Measurements from ENCODE around the gene TBL3. TPM values are rescaled to one million over a fixed set of nuclear protein-coding genes. Genes with fewer than 3 reads are reported as not detected.

The TBL3 gene
- total and polyA plus RNA-seq, 9 of the 15 experiments (the other 6 are each of a cell fraction or from before 2014, with no cell fraction given), result 0.97 to 117 (median 24.5) TPM

GRCh38 chr16:1993731-1994131 lies 21.9 kb downstream of the TBL3 start (continued):
- TF ChIP-seq CBFA2T3 (IDR thresholded peaks at IDR 0.05), result no peak
- TF ChIP-seq CXXC5 (CRISPR knock-in tag; IDR thresholded peaks at IDR 0.05), result peak; percentile 41; the same call in 1 of the 2 replicates
- TF ChIP-seq, protein P1, sequence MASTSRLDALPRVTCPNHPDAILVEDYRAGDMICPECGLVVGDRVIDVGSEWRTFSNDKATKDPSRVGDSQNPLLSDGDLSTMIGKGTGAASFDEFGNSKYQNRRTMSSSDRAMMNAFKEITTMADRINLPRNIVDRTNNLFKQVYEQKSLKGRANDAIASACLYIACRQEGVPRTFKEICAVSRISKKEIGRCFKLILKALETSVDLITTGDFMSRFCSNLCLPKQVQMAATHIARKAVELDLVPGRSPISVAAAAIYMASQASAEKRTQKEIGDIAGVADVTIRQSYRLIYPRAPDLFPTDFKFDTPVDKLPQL (IDR thresholded peaks at IDR 0.05; ENCODE audit: extremely low read depth, insufficient read length), result no peak
- no peak for TF ChIP-seq SMAD1 (IDR thresholded peaks at IDR 0.05; ENCODE audit: low read depth, low read length, partially characterized antibody)
- TF ChIP-seq, protein P2, sequence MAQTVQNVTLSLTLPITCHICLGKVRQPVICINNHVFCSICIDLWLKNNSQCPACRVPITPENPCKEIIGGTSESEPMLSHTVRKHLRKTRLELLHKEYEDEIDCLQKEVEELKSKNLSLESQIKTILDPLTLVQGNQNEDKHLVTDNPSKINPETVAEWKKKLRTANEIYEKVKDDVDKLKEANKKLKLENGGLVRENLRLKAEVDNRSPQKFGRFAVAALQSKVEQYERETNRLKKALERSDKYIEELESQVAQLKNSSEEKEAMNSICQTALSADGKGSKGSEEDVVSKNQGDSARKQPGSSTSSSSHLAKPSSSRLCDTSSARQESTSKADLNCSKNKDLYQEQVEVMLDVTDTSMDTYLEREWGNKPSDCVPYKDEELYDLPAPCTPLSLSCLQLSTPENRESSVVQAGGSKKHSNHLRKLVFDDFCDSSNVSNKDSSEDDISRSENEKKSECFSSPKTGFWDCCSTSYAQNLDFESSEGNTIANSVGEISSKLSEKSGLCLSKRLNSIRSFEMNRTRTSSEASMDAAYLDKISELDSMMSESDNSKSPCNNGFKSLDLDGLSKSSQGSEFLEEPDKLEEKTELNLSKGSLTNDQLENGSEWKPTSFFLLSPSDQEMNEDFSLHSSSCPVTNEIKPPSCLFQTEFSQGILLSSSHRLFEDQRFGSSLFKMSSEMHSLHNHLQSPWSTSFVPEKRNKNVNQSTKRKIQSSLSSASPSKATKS (CRISPR knock-in tag; IDR thresholded peaks at IDR 0.05), result no peak
- no peak for TF ChIP-seq MGA (IDR thresholded peaks at IDR 0.05)
- TF ChIP-seq, protein P3, sequence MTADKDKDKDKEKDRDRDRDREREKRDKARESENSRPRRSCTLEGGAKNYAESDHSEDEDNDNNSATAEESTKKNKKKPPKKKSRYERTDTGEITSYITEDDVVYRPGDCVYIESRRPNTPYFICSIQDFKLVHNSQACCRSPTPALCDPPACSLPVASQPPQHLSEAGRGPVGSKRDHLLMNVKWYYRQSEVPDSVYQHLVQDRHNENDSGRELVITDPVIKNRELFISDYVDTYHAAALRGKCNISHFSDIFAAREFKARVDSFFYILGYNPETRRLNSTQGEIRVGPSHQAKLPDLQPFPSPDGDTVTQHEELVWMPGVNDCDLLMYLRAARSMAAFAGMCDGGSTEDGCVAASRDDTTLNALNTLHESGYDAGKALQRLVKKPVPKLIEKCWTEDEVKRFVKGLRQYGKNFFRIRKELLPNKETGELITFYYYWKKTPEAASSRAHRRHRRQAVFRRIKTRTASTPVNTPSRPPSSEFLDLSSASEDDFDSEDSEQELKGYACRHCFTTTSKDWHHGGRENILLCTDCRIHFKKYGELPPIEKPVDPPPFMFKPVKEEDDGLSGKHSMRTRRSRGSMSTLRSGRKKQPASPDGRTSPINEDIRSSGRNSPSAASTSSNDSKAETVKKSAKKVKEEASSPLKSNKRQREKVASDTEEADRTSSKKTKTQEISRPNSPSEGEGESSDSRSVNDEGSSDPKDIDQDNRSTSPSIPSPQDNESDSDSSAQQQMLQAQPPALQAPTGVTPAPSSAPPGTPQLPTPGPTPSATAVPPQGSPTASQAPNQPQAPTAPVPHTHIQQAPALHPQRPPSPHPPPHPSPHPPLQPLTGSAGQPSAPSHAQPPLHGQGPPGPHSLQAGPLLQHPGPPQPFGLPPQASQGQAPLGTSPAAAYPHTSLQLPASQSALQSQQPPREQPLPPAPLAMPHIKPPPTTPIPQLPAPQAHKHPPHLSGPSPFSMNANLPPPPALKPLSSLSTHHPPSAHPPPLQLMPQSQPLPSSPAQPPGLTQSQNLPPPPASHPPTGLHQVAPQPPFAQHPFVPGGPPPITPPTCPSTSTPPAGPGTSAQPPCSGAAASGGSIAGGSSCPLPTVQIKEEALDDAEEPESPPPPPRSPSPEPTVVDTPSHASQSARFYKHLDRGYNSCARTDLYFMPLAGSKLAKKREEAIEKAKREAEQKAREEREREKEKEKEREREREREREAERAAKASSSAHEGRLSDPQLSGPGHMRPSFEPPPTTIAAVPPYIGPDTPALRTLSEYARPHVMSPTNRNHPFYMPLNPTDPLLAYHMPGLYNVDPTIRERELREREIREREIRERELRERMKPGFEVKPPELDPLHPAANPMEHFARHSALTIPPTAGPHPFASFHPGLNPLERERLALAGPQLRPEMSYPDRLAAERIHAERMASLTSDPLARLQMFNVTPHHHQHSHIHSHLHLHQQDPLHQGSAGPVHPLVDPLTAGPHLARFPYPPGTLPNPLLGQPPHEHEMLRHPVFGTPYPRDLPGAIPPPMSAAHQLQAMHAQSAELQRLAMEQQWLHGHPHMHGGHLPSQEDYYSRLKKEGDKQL (CRISPR knock-in tag; IDR thresholded peaks at IDR 0.05; ENCODE audit: borderline replicate concordance), result no peak
